Measurements from ENCODE around the gene CDK16.

GRCh38 chrX:47266643-47267042, 48.2 kb downstream of the CDK16 start:
- TF ChIP-seq POLR2A (IDR thresholded peaks at IDR 0.05), result no peak
- TF ChIP-seq CTCF (IDR thresholded peaks at IDR 0.05 in 8 of 11, conservative IDR thresholded peaks at IDR 0.05 in 3 of 11), result no peak
